ENCODE data around the gene HTATSF1.

The HTATSF1 gene

DNA sequence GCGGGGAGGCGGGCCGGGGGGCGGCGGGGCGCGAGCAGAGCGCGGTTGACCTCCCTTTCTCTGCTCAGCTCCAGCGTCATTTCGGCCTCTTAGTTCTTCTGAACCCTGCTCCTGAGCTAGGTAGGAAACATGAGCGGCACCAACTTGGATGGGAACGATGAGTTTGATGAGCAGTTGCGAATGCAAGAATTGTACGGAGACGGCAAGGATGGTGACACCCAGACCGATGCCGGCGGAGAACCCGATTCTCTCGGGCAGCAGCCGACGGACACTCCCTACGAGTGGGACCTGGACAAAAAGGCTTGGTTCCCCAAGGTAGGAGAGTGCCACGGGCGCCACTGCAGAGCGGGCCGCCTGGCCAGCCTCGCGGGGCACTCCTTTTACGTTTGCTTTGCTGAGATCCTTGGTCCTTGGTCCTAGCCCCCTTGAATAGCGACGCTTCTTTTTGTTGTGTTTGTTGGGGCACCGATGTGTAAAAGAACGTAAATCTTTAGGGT is at the start of gene HTATSF1:
HTATSF1 (plus strand) TSS at position 37 of the 497 bp plus-strand sequence; CDS start at position 130, 93 bp downstream.
- no peak for DNase-seq

GRCh38 chrX:136447968-136448367 is 49.4 kb upstream of the HTATSF1 start:
- DNase-seq: no peak

- no peak for DNase-seq
Measured at GRCh38 chrX:136450050-136450830, 47.2 kb upstream of the HTATSF1 start.

GRCh38 chrX:136452614-136453013 is 44.8 kb upstream of the HTATSF1 start:
- no peak for DNase-seq

GRCh38 chrX:136453114-136453513 is 44.3 kb upstream of the HTATSF1 start:
- no peak for DNase-seq

GRCh38 chrX:136453771-136454170 is 43.6 kb upstream of the HTATSF1 start:
- no peak for DNase-seq

DNA sequence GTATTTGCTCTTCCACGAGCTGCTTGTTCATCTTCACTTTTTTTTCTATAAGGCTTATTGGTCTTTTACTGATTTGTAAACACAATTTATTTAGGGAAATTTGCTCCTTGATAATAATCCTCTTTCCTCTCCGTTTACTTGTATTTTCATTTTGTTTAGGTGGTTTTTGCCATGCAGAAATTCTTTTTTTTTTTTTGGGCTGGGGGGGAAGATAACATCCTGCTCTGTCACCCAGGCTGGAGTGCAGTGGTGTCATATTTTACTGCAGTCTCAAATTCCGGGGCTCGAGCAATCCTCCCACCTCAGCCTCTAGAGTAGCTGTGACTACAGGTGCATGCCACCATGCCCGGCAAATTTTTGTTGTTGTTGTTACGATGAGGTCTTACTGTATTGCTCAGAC is 41.3 kb upstream of the HTATSF1 start:
- no peak for DNase-seq

DNA sequence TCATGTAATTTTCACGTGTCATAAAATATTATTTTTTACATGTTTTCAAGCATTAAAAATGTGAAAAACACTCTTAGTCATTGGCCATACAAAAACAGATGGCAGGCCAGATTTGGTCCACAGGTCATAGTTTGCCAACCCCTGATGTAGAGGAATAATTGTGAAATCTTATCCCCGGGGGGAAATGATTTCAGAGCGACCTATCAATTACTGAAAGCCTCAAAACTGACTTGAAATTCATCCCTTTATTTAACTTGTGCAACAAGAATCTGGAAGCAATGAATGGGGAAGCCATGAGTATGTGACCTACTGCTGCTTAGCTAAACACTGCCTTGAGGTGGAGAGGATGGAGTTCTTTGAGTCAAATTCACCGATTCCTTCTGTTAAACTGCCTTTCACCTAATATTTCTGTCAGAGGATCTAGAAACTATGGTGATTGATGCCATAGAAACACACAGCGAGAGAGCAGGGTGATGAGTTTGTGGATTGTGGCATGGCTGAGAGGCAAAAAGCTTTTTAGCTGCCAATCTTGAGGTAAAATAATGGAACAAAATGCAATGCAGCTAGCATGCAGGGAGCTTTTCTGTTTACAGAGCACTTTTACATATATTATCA is 40.0 kb upstream of the HTATSF1 start:
- no peak for DNase-seq

DNA sequence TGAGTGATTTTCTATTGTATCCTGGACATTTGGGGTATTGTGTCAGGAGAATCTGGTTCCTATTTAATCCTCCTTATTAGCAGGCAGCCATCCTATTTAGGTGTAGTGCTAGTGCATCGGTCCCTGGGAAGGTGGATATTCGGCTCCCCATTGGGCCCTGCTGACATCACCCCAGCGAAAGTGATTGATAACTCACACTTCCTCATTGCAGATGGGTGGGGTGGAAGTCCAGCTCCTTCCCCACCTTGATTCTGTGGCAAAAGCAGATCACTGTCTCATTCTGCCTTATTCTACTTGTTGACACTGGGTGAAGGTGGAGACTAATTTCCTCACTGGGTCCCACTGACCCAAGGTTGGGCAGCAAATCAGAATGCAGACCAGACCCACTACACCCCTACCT is 32.8 kb upstream of the HTATSF1 start:
- DNase-seq: no peak

GRCh38 chrX:136467303-136467702 is 30.1 kb upstream of the HTATSF1 start:
- no peak for DNase-seq

DNA sequence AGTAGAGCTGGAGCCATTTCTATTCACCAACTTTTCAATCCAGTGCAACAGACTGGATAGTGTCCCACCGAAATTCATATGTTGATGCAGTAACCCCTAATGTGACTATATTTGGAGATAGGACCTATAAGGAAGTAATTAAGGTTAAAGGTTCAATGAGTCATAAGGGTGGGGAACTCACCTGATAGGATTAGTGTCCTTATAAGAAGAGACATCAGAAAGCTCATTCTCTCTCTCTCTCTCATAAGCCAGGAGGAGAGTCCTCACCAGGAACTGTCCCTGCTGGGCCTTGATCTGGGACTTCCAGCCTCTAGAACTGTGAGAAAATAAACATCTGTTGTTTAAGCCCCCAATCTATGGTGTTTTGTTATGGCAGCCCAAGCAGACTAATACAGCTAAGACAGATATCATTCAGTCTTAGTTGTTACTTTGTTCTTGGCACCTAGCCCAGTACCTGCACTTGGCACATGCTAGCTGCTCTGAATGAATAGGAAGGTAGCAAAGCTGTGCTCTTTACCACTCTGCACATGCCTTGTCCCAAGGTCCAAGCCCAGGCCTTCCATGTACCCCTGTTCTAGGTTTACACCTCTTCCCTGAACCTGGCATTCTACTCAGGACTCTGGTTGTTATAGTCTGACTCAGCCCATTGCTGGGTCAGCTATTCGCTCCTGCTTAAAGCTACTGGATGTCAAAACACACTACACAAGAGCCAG is 28.8 kb upstream of the HTATSF1 start:
- no peak for DNase-seq

DNA sequence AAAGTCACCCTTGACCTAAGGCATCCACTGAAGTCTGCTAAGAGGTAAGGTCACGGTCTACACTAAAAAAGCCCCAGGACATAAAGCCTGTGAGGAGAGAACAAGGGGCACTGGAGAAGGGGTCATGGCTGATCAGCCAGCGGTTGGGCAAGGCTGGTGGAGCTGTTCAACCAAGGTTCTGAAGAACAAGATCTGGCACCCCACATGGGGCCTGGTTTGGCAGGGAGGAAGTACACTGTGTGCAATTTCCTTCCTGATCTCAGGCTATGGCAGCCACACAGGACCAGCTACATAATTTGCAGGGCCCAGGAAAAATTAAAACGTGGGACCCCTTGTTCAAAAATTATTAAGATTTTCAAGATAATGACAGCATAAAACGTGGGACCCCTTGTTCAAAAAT is 23.7 kb upstream of the HTATSF1 start:
- DNase-seq: no peak

- DNase-seq: no peak
Measured at GRCh38 chrX:136475236-136475635, 22.2 kb upstream of the HTATSF1 start.

DNA sequence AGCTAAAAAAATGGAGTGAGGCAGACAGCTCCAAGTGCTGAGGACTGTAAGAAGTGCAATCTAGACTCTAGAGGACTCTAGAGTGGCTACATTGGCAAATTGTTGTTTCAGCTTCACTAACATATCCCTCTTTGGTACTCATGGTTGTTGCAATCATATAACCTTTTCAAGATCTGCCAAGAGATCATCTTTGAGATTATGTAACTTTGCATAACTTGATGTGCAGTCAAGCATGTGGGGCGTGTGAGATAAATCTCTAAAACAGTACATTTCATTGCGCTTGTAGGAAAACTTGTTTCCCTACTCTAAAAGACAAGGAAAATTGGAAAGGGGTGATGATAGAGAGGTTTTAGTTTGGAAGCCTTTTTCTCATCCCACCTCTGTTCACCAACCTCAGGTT is 20.9 kb upstream of the HTATSF1 start:
- no peak for DNase-seq

- DNase-seq: no peak
Measured at GRCh38 chrX:136477026-136477425, 20.4 kb upstream of the HTATSF1 start.

- no peak for DNase-seq
Measured at GRCh38 chrX:136480383-136480782, 17.0 kb upstream of the HTATSF1 start.

GRCh38 chrX:136487647-136488046 is 9.7 kb upstream of the HTATSF1 start, which contains the start of gene BRS3:
Gene BRS3 (plus strand): TSS chrX:136487947. CDS start chrX:136488115, 168 bp downstream.
- DNase-seq: no peak

DNA sequence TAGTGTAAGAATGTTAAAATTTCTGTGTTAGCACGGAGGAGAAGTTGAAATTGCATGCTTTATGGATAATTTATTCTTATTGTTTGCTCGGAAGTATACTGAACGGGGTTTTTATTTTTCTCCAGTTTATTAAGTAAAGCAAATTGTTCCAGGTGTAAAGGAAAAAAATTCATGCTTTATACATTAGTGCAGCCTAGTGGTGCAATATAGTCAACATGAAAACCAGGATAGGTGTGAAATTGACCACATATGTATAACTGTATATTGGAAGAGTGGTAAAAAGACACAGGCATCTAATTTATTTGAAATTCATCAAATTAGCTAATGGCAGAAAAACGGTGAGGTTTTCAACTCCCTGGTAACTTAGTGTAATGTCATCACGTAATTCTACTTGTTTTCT is 8.7 kb upstream of the HTATSF1 start:
- no peak for DNase-seq

DNA sequence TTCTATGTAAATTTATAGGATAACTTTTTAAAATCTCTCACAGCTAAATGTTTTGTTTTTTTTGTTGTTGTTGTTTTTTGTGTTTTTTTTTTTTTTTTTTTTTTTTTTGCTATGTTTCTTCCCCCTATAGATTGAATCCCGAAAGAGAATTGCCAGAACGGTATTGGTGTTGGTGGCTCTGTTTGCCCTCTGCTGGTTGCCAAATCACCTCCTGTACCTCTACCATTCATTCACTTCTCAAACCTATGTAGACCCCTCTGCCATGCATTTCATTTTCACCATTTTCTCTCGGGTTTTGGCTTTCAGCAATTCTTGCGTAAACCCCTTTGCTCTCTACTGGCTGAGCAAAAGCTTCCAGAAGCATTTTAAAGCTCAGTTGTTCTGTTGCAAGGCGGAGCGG is 5.6 kb upstream of the HTATSF1 start:
- no peak for DNase-seq

- no peak for DNase-seq
Measured at GRCh38 chrX:136493011-136493410, 4.4 kb upstream of the HTATSF1 start.

DNA sequence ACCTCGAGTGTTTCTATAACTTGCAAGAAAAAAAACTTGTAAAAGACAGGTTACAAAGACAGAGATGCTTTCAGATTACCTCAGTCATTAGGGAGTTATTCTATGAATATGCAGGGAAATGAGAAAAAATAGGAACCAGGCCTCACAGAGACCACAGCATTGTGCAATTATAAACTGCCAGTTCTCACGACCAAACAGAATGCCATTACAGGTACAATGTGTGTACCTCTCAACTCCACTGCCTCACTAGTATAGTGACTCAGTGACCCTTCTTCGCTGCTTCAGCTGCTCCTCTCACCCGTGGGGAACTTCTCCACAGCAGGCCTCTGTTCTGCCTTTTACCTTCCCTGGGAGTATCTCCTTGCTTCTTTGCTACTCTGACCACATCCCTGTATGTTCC is 2.3 kb upstream of the HTATSF1 start:
- DNase-seq: no peak

- no peak for DNase-seq
Measured at GRCh38 chrX:136496186-136496763, 1.1 kb upstream of the HTATSF1 start.
